NCI-H1048 (cell line): Measurements from ENCODE around the gene S1PR4.
"Not testable (repeated sequence)": the region's sequence is repeated elsewhere in the genome, so short reads cannot be mapped to it uniquely, and the experiment has no call there.

Source experiments
- DNase-seq: peaks from one replicate; lab custom pipeline; 2025; lab: John Stamatoyannopoulos, UW

The S1PR4 gene

DNA sequence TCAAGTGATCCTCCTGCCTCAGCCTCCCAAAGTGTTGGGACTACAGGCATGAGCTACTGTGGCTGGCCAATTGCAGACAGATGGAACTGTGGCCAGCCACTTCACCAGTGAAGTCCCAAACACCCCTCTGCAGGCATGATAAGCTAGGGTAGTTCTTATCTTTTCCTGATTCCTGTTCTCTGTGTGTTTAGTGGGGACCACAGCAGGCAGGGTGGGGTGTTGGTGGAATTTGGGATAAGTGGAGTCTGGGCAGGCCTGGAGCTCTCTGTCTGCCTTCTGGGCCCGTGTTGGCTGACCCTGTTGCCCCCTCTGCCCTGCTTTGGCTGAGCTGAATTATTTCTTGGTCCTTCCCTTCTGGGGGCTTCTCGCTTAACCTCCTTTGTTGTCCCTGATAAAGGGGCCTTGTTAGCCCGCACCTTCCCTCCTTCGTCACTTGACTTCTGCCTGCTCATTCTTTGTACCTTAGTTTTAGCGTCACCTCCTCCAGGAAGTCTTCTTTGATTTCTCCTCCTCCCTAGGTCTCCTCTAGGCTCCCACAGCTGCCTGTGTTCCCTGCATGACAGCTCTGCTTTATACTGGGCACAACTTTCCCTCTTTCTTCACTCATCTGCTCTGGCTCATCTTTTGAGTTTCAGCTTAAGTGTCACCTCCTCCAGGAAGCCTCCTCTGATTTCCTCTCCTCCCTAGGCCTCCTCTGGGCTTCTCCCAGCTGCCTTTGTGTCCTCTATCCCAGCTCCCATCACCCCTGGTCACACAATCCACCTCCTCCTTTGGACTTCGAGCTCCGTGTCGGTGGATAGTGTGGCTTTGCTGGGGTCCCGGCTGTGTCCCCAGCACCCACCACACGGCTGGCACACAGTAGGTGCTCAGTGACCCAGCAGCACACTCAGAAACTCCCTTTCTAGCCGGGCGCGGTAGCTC is 5.4 kb downstream of the S1PR4 start:
- no peak for DNase-seq

DNA sequence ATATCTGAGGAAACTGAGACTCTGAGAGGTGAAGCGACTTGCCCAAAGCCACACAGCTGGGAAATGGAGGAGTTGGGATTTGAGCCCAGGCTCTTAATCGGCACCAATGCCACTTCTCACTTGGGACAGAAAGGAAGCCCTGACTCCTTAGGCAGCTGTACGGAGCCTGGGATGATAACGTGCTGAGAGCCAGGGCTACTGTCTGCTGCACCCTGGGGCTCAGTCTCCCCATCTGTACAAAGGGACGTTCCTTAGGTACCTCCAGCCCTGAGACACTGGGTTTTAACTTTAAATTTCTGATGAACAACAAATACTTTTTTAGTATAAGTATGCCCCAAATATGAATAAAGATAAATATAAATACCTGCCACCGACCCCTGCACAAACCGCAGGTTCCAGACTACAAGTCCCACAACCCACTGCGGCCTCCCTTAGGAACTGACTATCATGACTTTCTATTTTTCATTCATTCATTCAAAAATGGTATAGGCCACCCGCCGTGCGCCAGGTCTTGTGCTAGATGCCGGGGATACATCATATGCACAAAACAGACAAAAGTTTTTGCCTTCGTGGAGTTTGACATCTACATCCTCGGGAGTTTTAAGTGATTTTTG is 6.4 kb downstream of the S1PR4 start:
- no peak for DNase-seq

DNA sequence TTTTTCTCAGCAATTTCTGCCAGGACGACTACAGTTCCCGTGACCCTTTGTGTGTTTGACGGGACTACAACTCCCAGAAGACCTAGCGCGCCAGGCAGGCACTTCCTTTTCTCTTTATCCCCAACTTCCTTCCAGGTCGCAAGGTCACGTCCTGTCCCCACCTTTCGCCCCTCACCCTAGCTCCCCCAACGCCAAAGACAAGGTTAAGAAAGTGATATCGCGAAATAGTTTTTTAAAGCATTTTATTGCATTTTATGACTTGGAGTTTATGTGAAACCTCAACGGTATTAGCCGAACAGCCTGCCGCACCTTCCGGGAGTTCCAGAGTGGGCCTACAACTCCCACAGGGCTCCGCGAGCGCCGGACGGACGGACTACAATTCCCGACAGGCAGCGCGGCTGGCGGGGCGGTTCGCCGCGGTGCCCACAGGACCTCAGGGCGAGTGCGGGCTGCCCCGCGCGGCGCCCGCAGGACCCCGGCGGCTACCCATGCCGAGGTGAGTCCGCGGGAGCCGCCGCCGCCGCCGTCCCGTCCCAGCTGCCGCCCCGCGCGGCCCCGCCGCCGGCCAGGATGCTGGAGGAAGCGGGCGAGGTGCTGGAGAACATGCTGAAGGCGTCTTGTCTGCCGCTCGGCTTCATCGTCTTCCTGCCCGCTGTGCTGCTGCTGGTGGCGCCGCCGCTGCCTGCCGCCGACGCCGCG is 7.0 kb downstream of the S1PR4 start, which contains the start of gene NCLN:
Gene NCLN, plus strand, starts transcription at position 470 of the 699 bp plus-strand sequence. Its CDS starts 101 bp downstream, at position 571.
- peak; percentile 85 for DNase-seq

DNA sequence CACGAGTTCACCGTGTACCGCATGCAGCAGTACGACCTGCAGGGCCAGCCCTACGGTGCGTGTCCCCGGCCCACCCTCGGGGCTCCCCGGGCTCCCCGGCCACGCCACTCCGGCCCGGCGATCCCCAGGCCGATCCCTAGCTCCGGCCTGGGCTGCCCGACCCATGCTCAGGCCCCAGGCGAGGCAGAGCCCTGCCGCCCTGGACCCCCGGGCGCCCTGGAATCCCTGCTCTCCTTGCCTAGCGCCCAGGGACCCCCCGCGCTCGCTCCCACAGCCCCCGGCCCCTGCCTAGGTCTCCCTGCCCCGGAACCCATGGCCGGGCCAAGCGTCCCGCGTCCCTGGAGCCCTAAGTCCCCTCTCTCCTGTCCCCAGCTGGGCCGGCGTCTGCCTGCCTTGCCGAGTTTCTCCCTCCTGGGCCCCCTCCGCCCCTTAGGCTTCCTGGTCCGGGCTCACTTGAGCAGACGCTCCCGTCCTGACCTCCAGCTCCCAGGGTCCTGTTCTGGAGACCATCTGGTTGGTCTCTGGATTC is 7.7 kb downstream of the S1PR4 start:
- DNase-seq: no peak

DNA sequence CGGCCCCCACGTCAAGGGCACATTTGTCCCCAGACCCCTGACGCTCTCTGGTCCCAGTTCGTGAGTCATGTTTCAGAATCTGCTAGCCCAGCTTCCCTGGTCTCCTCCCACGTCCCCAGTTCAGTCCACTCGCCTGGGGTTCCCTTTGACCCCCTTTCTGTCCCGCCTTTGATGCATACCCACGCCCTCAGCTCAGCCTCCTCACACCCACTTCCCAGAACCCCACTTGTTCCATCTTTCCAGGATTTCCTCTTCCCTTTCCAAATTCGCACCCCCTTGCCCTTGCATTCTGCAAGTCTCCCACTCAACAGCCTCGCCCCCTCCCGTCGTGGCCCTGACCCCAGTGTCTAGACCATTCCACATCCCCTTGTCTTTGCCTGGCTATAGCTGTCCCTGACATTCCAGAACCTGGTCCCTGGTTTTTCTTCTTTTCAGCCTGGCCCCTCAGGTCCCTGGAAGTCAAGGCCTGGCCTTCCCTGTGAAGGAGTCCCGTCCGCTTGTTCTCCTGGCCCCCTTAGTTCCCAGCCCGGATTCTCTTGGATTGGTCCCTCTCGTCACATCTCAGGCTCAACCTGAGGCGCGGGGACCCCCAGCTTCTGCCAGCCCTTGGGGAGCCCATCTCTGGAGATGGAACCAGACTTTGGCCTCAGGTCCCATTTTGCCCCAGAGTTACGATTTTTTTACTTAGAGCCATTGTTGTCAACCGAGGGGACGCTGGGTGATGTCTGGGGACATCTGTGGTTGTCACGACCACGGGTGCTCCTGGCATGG is 8.5 kb downstream of the S1PR4 start:
- no peak for DNase-seq

DNA sequence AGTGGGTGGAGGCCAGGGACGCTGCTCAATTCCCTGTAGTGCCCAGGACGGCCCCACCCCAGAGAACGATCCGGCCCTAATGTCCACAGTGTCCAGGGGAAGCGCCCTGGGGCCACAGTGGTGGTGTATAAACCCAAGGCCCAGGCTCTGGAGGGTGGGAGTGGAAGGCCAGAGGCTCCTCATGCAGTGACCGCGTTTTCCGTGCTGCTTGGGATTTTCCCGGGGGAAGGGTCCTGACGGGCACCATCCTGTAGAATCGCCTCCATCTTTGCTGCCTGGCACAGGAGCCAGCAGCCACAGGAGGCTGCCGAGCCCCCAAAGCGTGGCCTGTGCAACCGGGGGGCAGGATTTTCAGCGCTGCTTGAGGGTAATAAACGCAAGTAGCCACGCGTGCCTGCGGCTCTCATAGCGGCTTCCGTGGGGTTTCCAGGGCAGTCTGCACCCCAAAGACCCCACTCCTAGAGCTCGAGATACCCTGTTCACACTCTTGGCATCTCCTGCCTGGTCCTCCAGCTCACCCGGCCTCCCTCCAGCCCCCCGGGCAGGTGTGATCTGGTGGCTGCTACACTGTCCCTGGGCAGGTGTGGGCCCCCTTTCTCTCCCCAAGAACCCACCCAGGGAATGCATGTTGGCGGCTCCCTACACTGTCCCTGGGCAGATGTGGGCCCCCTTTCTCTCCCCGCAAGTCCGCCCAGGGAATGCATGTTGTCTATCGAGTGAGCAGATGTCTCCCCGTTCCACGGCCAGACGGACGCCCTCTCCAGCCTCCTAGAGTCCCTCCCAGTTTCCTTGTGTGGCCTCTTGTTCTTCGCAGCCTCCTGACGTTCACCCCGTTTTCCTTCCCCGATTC is 9.3 kb downstream of the S1PR4 start:
- no peak for DNase-seq

DNA sequence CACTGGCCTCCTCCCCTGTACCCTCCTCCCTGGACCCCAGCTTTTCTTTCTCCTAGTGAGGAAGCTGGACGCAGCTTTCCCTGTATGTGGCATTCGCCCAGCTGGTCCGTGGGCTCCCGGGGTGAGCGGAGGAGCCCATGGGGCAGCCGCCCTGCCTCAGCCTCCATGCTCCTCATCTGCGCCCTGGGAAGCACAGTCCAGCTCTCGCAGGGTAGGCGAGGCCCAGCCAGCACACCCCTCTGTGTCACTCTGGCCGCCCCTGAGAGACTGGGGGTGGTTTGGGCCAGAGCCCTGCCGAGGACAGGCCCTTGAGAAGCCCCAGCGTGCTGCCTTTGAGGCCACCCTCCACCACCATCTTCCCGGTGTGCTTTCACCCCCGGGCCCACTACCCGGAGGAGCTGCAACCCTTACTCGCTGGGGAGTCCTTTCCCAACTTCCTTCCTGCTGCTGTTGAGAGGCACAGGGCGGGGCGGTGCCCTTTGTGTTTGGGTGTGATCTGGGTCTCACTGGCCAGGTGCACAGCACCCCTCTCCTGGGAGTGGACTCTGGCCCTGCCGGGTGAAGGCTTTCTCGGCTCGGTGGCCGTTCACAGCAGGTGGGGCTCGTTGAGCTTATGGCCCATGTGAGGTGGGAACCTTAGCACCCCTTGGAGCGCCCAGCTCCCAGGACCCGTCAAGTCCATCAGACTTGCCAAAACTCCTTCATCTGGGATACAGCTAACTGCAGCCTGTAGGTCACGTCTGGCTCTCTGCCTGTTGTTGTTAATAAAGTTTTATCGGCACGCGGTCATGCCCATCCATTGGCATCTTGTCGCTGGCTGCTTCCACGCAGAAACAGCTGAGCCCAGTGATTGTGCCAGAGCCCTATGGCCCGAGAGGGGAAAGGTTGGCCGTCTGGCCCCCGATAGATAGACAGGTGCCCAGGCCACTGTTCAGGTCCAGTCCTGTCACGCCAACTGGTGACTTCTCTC is 10.3 kb downstream of the S1PR4 start:
- no peak for DNase-seq

DNA sequence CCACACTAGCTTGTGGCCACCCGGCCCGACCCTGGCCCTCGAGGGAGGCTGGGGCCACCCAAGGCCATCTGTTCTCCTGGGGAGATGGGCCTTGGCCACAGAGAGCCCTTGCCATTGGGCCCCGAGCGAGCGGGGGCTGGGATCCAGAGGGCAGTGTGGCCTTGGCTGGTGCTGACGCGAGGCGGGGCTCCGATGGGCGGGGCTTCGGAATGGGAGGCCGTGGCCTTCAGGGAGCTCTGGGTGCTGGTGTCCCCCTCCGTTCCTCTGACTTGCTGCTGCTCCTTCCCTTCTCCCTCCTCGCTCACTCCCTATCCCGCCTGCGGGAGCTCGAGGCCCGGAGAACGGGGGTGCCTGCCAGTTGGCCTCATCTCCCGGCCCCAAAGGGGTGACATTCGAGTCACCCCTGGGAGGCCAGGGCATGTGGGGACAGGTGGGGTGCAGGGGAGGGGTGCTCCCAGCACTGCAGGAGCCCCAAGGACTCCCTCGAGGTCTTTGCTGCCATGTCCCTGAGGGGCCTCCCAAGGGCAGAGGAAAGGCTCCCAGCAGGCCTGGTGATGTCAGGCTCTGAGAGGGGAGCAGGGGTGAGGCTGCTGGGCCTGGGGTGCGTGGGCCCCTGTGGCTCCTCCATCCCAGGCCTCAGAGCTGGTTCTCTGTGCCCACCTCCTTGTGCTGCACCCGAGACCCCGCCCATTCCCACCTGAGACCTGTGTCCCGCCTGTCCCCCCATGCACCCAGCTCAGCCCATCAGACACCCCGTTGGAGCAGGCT is 11.3 kb downstream of the S1PR4 start:
- no peak for DNase-seq

DNA sequence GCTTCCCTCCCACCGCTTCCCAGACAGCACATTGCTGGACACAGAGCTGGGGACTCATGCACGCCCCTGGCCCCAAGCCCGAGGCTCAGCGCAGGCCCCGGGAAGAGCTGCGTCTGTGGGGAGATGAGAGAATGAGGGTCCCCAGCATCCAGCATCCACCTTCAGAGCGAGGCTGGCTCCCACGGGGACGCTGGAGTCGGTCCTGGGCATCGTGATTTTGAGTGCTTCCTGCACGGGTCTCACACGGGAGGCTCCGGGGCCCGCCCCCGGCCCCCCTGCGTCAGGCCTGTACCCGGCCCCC is 11.9 kb downstream of the S1PR4 start:
- DNase-seq: no peak

DNA sequence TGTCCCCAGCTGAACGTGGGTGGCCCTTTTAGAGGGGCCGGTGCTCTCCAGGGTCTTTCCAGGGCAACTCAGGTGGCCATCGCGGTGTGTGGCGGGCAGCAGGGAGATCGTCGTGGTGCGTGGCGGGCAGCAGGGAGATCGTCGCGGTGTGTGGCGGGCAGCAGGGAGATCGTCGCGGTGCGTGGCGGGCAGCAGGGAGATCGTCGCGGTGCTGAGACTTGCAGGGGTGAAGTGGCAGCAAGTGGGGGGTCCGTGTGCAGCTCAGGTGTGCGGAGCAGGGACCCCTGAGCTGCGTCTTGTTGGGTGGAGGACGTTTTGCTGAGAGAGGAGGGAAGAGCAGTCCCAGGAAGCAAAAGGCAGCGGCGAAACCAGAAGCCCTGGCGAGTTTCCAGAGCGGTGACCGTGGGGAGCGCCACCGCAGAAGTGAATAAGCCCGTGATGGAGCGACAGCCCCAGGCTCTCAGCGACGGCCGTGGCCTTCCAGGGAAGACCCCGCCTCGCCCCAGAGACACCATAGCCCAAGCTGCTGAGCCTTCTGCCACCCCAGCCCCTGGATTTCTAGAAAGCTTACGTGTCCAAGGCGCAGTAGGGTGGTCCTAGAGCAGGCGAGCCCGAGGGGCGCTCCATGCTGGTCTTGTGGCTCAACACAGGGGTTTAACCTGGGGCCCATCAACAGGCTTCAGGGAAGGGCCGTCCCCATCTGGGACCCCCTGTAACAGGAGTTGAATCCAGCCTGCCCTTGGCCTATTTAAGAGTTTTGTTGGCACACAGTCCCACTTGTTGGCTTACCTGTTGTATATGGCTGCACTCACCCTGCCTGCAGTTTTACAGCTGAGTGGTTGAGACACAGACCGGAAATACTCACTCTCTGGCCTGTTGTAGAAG is 12.6 kb downstream of the S1PR4 start:
- DNase-seq: no peak

DNA sequence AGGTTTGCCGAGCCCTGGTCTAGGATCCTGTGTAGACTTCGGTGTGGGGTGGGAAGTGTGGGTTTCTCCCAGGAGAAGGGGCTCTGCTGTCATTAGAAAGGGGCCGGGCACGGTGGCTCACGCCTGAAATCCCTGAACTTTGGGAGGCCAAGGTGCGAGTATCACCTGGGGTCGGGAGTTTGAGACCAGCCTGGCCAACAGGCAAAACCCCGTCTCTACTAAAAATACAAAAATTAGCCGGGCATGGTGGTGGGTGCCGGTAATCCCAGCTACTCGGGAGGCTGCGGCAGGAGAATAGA is 13.2 kb downstream of the S1PR4 start:
- DNase-seq: not testable (repeated sequence)

DNA sequence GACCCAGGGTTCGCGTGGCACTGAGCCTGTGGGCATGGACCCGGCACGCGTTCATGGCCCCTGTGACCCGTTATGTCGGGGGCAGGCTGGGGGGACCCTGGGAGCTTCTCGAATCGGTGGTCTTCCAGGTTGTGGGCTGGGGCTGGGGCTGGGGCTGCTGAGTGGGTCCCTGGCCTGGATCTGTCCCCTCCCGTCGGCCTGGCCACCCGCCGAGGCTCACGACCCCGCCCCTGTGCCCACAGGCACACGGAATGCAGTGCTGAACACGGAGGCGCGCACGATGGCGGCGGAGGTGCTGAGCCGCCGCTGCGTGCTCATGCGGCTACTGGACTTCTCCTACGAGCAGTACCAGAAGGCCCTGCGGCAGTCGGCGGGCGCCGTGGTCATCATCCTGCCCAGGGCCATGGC is 13.7 kb downstream of the S1PR4 start:
- DNase-seq: no peak

DNA sequence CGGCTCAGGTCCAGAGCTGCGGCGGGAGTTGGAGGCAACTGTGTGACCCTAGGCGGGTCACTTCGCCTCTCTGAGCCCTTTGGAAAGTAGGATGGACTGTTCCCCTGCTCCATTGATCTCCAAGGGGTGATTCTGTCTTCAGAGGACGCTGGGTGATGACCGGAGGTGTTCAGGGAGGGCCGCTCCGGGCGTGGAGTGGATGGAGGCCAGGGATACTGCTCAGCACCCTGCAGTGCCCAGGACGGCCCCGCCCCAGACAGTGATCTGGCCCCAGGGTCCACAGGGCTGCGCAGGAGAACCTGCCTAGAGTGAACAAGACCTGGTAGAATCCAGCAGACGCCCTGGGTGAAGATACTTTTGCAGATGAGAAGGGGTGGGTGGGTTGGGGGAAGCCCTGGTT is 14.1 kb downstream of the S1PR4 start:
- no peak for DNase-seq

DNA sequence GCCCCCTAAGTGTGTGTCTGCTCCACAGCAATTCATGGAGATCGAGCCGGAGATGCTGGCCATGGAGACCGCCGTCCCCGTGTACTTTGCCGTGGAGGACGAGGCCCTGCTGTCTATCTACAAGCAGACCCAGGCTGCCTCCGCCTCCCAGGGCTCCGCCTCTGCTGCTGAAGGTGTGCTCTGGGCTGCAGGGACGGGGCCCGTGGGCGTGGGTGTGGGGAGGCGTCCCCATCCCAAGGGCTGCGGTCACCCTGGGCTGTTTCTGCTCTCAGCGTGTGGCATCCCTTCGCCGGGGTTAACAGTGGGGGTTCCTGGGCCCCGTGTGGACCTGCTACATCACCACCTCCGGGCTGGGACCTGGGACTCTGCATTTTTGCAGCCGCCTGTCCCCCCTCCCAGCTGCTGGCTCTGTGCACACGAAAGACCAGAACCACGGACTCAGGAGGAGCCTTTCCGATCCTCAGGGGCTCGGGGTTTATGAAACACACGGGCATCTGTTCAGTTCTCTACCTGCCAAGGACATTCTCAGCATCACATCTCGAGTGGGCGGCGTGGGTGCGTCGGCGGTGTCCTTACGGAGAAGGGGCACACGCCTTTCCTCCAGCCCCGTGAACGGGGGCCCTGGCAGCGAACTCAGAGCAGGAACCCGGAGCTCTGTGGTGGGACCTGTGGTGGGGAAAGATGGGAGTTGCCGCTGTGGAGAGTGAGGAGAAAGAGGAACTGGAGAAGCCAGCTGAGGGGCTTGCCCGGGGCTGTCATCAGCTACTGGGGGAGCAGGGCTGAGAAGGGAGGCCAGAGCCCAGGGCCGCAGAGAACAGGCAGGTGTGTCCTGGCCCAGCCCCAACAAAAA is 14.9 kb downstream of the S1PR4 start:
- no peak for DNase-seq

DNA sequence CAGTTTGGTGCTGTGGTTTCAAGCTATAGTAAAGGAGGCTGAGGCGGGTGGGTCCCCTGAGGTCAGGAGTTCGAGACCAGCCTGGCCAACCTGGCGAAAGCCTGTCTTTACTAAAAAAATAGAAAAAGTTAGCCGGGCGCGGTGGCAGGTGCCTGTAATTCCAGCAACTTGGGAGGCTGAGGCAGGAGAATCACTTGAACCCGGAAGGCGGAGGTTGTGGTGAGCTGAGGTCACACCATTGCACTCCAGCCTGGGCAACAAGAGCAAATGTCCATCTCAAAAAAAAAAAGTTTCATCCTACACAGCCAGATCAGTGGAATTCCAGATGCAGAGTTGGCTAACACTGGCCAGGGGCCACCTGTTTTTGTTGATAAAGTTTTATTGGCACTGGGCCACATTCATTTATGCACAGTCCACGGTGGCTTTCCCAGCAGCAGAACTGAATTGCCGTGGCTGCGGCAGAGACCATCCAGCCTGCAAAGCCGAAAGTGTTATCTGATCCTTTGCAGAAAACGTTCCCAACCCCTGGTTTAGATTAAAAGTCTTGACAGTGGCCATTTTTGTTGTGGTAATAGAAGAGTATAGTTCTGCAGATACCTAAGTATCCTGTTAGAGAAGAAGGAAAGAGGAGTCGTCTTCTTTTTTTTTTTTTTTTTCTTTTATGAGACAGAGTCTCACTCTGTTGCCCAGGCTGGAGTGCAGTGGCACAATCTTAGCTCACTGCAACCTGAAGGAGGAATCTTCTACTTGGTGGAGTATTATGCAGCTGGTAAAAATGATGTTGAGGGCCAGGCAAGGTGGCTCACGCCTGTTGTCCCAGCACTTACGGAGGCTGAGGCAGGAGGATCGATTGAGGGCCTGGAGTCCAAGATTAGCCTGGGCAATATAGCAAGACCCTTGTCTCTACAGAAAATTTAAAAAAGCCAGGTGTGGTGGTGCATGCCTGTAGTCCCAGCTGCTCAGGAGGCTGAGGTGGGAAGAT is 15.8 kb downstream of the S1PR4 start:
- no peak for DNase-seq
